ENCODE measurements around the gene SAPCD1. TPM values are rescaled to one million over a fixed set of nuclear protein-coding genes. Genes with fewer than 3 reads are reported as not detected.

Gene SAPCD1
- total RNA-seq, 1 experiment from 2014 or later, result 13.7 TPM

DNA sequence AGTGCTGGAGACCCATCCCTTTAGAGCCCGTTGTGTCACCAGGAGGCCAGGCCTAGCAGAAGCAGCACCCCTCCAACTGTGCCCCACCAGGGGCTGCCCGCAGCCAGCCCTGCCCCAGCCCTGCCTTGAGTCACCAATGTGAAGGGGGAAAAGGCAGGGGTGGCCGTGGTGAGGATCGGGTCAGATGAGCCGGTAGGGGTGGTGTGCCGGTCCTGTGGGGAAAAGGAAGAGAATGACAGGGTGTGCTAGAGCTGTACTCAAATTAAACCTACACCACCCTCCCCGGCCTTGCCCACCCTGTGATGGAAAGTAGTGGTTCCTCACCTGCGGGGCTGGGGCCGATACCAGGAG is 3.1 kb downstream of the SAPCD1 start:
- H3K36me3 Mint-ChIP-seq, result peaks cover 15% of the 10 kb centered on the region
- no peak for DNase-seq (ENCODE audit: low spot score)
- no peaks in the 10 kb centered on the region for H3K9me3 Mint-ChIP-seq
- H3K27ac Mint-ChIP-seq, result no peak overlapping the region
- H3K4me3 Mint-ChIP-seq, result peak overlapping the region; percentile 73
- ChIA-PET CTCF (interaction anchor here (1.0 to 1.8 kb wide), 14 partner anchors 13 to 322 kb away, joined by 3 to 20 read pairs (median 4); partner anchors contain the start of genes DDAH2, LSM2, LY6G5C and NEU1), POLR2A (interaction anchor here (0.9 to 1.5 kb wide), 3 partner anchors 29 to 73 kb away, joined by 3 to 8 read pairs (median 6); partner anchors contain the start of genes CLIC1 and HSPA1B)
- TF ChIP-seq, protein P1, sequence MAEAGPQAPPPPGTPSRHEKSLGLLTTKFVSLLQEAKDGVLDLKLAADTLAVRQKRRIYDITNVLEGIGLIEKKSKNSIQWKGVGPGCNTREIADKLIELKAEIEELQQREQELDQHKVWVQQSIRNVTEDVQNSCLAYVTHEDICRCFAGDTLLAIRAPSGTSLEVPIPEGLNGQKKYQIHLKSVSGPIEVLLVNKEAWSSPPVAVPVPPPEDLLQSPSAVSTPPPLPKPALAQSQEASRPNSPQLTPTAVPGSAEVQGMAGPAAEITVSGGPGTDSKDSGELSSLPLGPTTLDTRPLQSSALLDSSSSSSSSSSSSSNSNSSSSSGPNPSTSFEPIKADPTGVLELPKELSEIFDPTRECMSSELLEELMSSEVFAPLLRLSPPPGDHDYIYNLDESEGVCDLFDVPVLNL (CRISPR knock-in tag; IDR thresholded peaks at IDR 0.05; ENCODE audit: borderline replicate concordance, low read depth), result no peak
- TF ChIP-seq, protein P2, sequence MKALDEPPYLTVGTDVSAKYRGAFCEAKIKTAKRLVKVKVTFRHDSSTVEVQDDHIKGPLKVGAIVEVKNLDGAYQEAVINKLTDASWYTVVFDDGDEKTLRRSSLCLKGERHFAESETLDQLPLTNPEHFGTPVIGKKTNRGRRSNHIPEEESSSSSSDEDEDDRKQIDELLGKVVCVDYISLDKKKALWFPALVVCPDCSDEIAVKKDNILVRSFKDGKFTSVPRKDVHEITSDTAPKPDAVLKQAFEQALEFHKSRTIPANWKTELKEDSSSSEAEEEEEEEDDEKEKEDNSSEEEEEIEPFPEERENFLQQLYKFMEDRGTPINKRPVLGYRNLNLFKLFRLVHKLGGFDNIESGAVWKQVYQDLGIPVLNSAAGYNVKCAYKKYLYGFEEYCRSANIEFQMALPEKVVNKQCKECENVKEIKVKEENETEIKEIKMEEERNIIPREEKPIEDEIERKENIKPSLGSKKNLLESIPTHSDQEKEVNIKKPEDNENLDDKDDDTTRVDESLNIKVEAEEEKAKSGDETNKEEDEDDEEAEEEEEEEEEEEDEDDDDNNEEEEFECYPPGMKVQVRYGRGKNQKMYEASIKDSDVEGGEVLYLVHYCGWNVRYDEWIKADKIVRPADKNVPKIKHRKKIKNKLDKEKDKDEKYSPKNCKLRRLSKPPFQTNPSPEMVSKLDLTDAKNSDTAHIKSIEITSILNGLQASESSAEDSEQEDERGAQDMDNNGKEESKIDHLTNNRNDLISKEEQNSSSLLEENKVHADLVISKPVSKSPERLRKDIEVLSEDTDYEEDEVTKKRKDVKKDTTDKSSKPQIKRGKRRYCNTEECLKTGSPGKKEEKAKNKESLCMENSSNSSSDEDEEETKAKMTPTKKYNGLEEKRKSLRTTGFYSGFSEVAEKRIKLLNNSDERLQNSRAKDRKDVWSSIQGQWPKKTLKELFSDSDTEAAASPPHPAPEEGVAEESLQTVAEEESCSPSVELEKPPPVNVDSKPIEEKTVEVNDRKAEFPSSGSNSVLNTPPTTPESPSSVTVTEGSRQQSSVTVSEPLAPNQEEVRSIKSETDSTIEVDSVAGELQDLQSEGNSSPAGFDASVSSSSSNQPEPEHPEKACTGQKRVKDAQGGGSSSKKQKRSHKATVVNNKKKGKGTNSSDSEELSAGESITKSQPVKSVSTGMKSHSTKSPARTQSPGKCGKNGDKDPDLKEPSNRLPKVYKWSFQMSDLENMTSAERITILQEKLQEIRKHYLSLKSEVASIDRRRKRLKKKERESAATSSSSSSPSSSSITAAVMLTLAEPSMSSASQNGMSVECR (CRISPR knock-in tag; IDR thresholded peaks at IDR 0.05; ENCODE audit: borderline replicate concordance), result no peak
- TF ChIP-seq, protein P3, sequence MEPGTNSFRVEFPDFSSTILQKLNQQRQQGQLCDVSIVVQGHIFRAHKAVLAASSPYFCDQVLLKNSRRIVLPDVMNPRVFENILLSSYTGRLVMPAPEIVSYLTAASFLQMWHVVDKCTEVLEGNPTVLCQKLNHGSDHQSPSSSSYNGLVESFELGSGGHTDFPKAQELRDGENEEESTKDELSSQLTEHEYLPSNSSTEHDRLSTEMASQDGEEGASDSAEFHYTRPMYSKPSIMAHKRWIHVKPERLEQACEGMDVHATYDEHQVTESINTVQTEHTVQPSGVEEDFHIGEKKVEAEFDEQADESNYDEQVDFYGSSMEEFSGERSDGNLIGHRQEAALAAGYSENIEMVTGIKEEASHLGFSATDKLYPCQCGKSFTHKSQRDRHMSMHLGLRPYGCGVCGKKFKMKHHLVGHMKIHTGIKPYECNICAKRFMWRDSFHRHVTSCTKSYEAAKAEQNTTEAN (CRISPR knock-in tag; IDR thresholded peaks at IDR 0.05), result no peak
- TF ChIP-seq ZBTB21 (CRISPR knock-in tag; IDR thresholded peaks at IDR 0.05; ENCODE audit: borderline replicate concordance) (no peak), GTF2I (CRISPR knock-in tag; conservative IDR thresholded peaks at IDR 0.05) (no peak), ZNF263 (CRISPR knock-in tag; IDR thresholded peaks at IDR 0.05; ENCODE audit: low read depth) (no peak), SOX15 (CRISPR knock-in tag; IDR thresholded peaks at IDR 0.05) (no peak), ZNF138 (CRISPR knock-in tag; conservative IDR thresholded peaks at IDR 0.05) (no peak), ATF1 (CRISPR knock-in tag; IDR thresholded peaks at IDR 0.05) (no peak), FOXK1 (CRISPR knock-in tag; IDR thresholded peaks at IDR 0.05) (no peak), ZNF232 (CRISPR knock-in tag; IDR thresholded peaks at IDR 0.05) (no peak), TCF7 (CRISPR knock-in tag; IDR thresholded peaks at IDR 0.05; ENCODE audit: low read depth) (no peak), NR1H2 (CRISPR knock-in tag; IDR thresholded peaks at IDR 0.05) (no peak)
- TF ChIP-seq, protein P4, sequence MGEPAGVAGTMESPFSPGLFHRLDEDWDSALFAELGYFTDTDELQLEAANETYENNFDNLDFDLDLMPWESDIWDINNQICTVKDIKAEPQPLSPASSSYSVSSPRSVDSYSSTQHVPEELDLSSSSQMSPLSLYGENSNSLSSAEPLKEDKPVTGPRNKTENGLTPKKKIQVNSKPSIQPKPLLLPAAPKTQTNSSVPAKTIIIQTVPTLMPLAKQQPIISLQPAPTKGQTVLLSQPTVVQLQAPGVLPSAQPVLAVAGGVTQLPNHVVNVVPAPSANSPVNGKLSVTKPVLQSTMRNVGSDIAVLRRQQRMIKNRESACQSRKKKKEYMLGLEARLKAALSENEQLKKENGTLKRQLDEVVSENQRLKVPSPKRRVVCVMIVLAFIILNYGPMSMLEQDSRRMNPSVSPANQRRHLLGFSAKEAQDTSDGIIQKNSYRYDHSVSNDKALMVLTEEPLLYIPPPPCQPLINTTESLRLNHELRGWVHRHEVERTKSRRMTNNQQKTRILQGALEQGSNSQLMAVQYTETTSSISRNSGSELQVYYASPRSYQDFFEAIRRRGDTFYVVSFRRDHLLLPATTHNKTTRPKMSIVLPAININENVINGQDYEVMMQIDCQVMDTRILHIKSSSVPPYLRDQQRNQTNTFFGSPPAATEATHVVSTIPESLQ (CRISPR knock-in tag; IDR thresholded peaks at IDR 0.05), result no peak
- TF ChIP-seq, protein P5, sequence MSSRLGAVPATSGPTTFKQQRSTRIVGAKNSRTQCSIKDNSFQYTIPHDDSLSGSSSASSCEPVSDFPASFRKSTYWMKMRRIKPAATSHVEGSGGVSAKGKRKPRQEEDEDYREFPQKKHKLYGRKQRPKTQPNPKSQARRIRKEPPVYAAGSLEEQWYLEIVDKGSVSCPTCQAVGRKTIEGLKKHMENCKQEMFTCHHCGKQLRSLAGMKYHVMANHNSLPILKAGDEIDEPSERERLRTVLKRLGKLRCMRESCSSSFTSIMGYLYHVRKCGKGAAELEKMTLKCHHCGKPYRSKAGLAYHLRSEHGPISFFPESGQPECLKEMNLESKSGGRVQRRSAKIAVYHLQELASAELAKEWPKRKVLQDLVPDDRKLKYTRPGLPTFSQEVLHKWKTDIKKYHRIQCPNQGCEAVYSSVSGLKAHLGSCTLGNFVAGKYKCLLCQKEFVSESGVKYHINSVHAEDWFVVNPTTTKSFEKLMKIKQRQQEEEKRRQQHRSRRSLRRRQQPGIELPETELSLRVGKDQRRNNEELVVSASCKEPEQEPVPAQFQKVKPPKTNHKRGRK (CRISPR knock-in tag; IDR thresholded peaks at IDR 0.05; ENCODE audit: borderline replicate concordance), result no peak
- TF ChIP-seq, protein P6, sequence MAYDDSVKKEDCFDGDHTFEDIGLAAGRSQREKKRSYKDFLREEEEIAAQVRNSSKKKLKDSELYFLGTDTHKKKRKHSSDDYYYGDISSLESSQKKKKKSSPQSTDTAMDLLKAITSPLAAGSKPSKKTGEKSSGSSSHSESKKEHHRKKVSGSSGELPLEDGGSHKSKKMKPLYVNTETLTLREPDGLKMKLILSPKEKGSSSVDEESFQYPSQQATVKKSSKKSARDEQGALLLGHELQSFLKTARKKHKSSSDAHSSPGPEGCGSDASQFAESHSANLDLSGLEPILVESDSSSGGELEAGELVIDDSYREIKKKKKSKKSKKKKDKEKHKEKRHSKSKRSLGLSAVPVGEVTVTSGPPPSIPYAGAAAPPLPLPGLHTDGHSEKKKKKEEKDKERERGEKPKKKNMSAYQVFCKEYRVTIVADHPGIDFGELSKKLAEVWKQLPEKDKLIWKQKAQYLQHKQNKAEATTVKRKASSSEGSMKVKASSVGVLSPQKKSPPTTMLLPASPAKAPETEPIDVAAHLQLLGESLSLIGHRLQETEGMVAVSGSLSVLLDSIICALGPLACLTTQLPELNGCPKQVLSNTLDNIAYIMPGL (CRISPR knock-in tag; IDR thresholded peaks at IDR 0.05), result no peak
- TF ChIP-seq, protein P7, sequence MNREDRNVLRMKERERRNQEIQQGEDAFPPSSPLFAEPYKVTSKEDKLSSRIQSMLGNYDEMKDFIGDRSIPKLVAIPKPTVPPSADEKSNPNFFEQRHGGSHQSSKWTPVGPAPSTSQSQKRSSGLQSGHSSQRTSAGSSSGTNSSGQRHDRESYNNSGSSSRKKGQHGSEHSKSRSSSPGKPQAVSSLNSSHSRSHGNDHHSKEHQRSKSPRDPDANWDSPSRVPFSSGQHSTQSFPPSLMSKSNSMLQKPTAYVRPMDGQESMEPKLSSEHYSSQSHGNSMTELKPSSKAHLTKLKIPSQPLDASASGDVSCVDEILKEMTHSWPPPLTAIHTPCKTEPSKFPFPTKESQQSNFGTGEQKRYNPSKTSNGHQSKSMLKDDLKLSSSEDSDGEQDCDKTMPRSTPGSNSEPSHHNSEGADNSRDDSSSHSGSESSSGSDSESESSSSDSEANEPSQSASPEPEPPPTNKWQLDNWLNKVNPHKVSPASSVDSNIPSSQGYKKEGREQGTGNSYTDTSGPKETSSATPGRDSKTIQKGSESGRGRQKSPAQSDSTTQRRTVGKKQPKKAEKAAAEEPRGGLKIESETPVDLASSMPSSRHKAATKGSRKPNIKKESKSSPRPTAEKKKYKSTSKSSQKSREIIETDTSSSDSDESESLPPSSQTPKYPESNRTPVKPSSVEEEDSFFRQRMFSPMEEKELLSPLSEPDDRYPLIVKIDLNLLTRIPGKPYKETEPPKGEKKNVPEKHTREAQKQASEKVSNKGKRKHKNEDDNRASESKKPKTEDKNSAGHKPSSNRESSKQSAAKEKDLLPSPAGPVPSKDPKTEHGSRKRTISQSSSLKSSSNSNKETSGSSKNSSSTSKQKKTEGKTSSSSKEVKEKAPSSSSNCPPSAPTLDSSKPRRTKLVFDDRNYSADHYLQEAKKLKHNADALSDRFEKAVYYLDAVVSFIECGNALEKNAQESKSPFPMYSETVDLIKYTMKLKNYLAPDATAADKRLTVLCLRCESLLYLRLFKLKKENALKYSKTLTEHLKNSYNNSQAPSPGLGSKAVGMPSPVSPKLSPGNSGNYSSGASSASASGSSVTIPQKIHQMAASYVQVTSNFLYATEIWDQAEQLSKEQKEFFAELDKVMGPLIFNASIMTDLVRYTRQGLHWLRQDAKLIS (CRISPR knock-in tag; IDR thresholded peaks at IDR 0.05; ENCODE audit: borderline replicate concordance), result no peak
- TF ChIP-seq, protein P8, sequence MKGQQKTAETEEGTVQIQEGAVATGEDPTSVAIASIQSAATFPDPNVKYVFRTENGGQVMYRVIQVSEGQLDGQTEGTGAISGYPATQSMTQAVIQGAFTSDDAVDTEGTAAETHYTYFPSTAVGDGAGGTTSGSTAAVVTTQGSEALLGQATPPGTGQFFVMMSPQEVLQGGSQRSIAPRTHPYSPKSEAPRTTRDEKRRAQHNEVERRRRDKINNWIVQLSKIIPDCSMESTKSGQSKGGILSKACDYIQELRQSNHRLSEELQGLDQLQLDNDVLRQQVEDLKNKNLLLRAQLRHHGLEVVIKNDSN (CRISPR knock-in tag; IDR thresholded peaks at IDR 0.05), result no peak
- ATAC-seq, result no peak
- H3K4me1 Mint-ChIP-seq, result peaks cover 23% of the 10 kb centered on the region
- no peaks in the 10 kb centered on the region; the same call in 1 of the 2 replicates for H3K27me3 Mint-ChIP-seq (ENCODE audit: low read depth)
